Measurements from ENCODE around the gene PRRG2.

The PRRG2 gene

DNA sequence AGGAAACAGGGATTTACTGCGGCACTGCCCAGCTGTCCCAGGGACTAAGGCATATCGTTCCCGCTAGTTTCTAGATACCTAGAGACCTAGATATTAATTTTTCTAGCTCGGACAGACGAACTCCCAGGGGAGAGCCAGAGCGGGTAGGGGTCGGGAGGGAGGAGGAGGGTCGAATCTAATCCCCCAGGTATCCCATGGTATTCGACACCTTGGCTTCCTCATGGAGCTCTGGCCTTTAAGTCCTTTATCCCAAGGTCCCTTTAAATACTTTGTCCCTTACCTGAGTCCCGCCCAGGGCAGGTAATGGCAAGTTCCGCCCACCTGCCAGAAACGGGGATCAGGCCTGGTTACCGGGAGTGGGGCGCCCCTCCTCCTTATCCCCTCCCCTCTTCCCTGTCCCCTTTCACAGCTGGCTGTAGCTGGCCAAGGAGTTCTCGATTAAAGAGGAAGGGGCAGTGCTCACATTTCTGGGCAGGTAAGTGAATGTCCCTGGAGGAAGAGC, at the start of gene PRRG2:
PRRG2 (plus strand) TSS at position 310 of the 502 bp plus-strand sequence. CDS start 1,904 bp downstream, outside the sequence.
- DNase-seq (ENCODE audit: extremely low read depth, insufficient read length) = no peak
- TF ChIP-seq, protein P1, sequence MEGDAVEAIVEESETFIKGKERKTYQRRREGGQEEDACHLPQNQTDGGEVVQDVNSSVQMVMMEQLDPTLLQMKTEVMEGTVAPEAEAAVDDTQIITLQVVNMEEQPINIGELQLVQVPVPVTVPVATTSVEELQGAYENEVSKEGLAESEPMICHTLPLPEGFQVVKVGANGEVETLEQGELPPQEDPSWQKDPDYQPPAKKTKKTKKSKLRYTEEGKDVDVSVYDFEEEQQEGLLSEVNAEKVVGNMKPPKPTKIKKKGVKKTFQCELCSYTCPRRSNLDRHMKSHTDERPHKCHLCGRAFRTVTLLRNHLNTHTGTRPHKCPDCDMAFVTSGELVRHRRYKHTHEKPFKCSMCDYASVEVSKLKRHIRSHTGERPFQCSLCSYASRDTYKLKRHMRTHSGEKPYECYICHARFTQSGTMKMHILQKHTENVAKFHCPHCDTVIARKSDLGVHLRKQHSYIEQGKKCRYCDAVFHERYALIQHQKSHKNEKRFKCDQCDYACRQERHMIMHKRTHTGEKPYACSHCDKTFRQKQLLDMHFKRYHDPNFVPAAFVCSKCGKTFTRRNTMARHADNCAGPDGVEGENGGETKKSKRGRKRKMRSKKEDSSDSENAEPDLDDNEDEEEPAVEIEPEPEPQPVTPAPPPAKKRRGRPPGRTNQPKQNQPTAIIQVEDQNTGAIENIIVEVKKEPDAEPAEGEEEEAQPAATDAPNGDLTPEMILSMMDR (IDR thresholded peaks at IDR 0.05; ENCODE audit: insufficient read depth, low read length, poor library complexity, severe bottlenecking) = no peak
- Histone ChIP-seq H3K36me3 (ENCODE audit: control insufficient read depth, insufficient read depth, low read length) (no peaks in the 10 kb centered on the region; the same call in 1 of the 2 replicates), H3K27me3 (replicated peaks; ENCODE audit: control insufficient read depth, insufficient read depth, low read length) (no peaks in the 10 kb centered on the region), H3K4me3 (replicated peaks; ENCODE audit: low read depth, low read length) (peak within 1 kb of the TSS; percentile 68)

DNA sequence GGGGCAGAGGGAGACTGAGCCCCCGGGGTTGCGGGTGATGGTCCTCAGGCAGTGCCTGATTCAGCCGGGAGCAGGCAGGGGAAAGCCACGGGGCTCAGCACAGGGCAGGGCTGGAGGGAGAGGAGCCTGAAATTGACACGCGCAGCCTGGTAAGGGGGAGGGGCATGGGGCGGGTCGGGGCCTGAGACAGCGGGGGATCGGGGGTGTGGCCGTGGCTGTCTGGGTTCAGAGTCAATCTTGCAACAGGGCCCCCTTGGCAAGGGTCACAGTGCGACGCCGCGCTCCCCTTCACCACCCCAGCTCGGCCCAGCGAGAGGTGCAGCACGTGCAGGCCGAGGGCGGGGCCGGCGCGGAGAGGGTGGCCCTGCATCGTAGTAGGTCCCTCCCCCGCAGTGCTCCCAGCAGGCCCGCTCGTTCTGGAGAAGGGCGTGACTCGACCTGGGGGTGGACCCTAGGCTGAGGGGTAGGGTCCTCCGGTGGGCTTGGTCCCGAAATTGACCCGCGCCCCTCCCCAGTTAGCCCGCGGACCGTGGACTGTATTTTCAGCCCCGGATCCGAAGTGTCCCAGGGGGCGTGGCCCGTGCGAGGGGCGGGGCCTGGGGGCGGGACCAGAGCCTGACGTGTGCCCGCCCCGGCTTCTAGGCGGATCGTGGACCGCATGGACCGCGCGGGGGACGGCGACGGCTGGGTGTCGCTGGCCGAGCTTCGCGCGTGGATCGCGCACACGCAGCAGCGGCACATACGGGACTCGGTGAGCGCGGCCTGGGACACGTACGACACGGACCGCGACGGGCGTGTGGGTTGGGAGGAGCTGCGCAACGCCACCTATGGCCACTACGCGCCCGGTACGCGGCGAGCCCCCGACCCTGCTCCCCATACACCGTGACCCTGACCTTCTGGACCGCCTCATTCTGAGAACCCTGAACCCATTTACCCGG, 47.3 kb upstream of the PRRG2 start:
- H3K4me3 ChIP-seq (replicated peaks; ENCODE audit: low read depth, low read length) = peak overlapping the region; percentile 69
- H3K27me3 ChIP-seq (replicated peaks; ENCODE audit: control insufficient read depth, insufficient read depth, low read length) = no peaks in the 10 kb centered on the region
- TF ChIP-seq, protein P1 (IDR thresholded peaks at IDR 0.05; ENCODE audit: insufficient read depth, low read length, poor library complexity, severe bottlenecking) = peak; percentile 46
- no peaks in the 10 kb centered on the region for H3K36me3 ChIP-seq (ENCODE audit: control insufficient read depth, insufficient read depth, low read length)
- DNase-seq (ENCODE audit: extremely low read depth, insufficient read length) = peak; percentile 85

- no peaks in the 10 kb centered on the region for H3K36me3 ChIP-seq (ENCODE audit: control insufficient read depth, insufficient read depth, low read length)
- no peaks in the 10 kb centered on the region for H3K27me3 ChIP-seq (replicated peaks; ENCODE audit: control insufficient read depth, insufficient read depth, low read length)
- H3K4me3 ChIP-seq (replicated peaks; ENCODE audit: low read depth, low read length) = no peak overlapping the region
- TF ChIP-seq, protein P1 (IDR thresholded peaks at IDR 0.05; ENCODE audit: insufficient read depth, low read length, poor library complexity, severe bottlenecking) = no peak
- no peak for DNase-seq (ENCODE audit: extremely low read depth, insufficient read length)
These were observed 46.3 kb upstream of the PRRG2 start for GRCh38 chr19:49534632-49535385.

- Histone ChIP-seq H3K27me3 (replicated peaks; ENCODE audit: control insufficient read depth, insufficient read depth, low read length) (no peaks in the 10 kb centered on the region), H3K4me3 (replicated peaks; ENCODE audit: low read depth, low read length) (no peak overlapping the region), H3K36me3 (ENCODE audit: control insufficient read depth, insufficient read depth, low read length) (no peaks in the 10 kb centered on the region)
- no peak for DNase-seq (ENCODE audit: extremely low read depth, insufficient read length)
- TF ChIP-seq, protein P1 (IDR thresholded peaks at IDR 0.05; ENCODE audit: insufficient read depth, low read length, poor library complexity, severe bottlenecking) = no peak
These were observed 44.1 kb upstream of the PRRG2 start for GRCh38 chr19:49536921-49537462.

GRCh38 chr19:49538643-49539042, 42.5 kb upstream of the PRRG2 start:
- H3K27me3 ChIP-seq (replicated peaks; ENCODE audit: control insufficient read depth, insufficient read depth, low read length) = no peaks in the 10 kb centered on the region
- TF ChIP-seq, protein P1 (IDR thresholded peaks at IDR 0.05; ENCODE audit: insufficient read depth, low read length, poor library complexity, severe bottlenecking) = no peak
- H3K4me3 ChIP-seq (replicated peaks; ENCODE audit: low read depth, low read length) = no peak overlapping the region
- DNase-seq (ENCODE audit: extremely low read depth, insufficient read length) = no peak
- no peaks in the 10 kb centered on the region for H3K36me3 ChIP-seq (ENCODE audit: control insufficient read depth, insufficient read depth, low read length)
